GM21619 (cell line): ENCODE results near the gene CALHM1.
"Not testable (repeated sequence)": the region's sequence is repeated elsewhere in the genome, so short reads cannot be mapped to it uniquely, and the experiment has no call there.

Source experiments
- ATAC-seq: cut with Tn5 transposase; IDR thresholded peaks from one replicate; pipeline ENCODE4 v1.9.1; 2021; ENCODE audit not compliant: unreplicated experiment

The CALHM1 gene

GRCh38 chr10:103487410-103487708 lies 28.7 kb upstream of the CALHM1 start:
- no peak for ATAC-seq

GRCh38 chr10:103486635-103487409 lies 28.1 kb upstream of the CALHM1 start:
- ATAC-seq: not testable (repeated sequence)

DNA sequence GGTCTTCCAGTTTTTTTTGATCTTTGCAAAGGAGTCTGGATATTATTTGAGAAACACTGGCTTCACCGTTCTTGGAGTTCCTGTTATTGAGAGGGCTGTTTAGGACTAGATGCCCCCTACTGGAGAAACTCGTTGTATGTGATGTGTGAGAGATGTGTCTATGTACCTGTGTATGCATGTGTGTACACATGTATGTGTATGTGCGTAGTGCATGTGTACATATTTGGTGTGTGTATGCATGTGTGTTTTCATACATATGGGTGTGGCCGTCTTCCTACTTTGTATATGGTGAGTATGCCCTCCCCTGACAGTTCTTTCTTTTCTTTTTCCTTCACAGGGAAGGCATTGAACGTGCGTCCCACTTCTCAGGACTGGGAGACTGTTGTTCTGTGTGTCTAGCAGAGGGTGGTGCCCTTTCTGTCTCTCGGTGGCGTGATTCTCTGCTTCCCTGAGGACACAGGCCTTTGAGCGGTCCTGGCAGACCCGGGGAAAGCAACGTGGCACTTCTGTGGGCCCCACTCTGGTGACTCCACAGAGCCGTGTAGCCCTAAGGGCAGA lies 23.4 kb upstream of the CALHM1 start:
- peak; percentile 63 for ATAC-seq

DNA sequence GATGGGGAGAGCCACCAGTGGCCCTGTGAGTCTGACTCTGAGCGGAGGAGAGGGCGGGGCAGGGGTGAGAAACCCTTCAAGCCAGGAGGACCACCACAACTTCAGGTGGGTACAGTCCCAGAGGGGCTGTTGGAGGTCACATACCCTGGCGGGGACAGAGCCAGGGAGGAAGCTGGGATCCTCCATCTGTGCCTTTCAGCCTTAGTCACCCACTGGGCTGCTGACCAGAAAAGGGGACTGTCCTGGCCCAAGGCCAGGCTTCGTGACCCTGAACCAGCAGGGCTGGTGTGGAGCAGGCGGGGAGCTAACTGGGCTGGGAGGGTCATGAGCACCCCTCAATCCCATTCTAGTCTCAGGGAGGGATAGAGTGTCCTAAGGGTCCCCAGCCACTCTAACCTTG lies 21.8 kb upstream of the CALHM1 start:
- ATAC-seq: no peak

DNA sequence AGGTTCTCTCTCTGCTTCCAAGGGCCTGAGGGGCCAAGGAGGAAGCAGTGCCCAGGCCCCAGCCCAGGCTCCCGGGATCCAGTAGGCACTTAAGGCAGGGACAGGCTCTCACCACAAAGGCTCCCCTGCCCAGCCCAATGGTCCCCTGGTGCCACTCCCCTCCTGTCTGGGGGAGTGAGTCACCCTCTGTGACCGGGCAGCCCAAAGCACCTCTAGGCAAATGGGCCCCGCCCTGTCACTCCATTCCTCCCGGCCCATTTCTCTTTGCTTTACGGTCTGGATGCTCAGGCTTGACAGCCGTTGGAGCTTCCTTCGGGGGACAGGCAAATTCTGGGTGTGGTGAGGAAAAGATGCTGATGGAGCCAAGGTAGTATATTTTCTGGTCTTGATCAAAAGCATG lies 20.4 kb upstream of the CALHM1 start, which contains the start of gene CALHM3:
CALHM3 (minus strand) TSS at position 106 of the 400 bp plus-strand sequence. CDS start 208 bp downstream, outside the sequence.
- ATAC-seq: no peak

GRCh38 chr10:103478671-103479070 lies 20.0 kb upstream of the CALHM1 start:
- ATAC-seq: no peak

- ATAC-seq: no peak
Measured at GRCh38 chr10:103476046-103476768, 17.5 kb upstream of the CALHM1 start.

DNA sequence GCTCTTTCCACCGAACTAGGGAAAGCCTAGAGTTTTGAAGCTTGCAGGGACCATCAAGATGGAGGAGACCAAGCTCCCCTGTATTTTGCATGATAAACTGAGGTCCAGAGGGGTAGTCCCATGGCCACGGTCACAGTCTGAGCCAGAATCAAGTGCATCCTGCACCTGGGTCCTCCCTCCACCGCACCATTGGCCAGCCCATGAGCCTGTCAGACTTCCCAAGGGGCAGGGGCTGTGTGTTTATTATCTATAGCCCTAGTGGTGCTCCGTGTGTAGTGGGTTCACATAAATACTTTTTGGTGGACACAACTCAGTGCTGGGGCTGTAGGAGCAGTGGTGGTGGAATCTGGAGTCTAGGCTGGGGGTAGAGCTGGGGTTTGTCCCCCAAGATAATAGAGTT lies 16.7 kb upstream of the CALHM1 start:
- no peak for ATAC-seq

DNA sequence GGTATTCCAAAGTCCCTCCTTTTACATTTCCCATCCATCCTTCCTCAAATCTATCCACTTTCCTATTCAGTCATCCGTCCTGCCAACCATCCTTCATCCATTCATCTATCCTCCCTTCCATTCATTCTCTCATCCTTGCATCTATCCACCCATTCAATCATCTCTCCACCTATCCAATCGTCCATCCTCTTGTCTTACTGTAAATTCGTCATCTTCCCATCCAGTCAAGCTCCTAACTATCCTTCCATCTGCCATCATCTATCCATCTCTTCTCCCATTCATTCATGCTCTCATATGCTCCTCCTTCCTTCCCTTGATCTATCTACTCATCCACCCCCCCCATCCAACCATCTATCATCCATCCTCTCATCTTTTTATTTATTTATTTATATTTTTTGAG lies 15.4 kb upstream of the CALHM1 start:
- no peak for ATAC-seq

GRCh38 chr10:103473261-103473671 lies 14.6 kb upstream of the CALHM1 start:
- ATAC-seq: no peak

- no peak for ATAC-seq
Measured at GRCh38 chr10:103472005-103472404, 13.3 kb upstream of the CALHM1 start.

DNA sequence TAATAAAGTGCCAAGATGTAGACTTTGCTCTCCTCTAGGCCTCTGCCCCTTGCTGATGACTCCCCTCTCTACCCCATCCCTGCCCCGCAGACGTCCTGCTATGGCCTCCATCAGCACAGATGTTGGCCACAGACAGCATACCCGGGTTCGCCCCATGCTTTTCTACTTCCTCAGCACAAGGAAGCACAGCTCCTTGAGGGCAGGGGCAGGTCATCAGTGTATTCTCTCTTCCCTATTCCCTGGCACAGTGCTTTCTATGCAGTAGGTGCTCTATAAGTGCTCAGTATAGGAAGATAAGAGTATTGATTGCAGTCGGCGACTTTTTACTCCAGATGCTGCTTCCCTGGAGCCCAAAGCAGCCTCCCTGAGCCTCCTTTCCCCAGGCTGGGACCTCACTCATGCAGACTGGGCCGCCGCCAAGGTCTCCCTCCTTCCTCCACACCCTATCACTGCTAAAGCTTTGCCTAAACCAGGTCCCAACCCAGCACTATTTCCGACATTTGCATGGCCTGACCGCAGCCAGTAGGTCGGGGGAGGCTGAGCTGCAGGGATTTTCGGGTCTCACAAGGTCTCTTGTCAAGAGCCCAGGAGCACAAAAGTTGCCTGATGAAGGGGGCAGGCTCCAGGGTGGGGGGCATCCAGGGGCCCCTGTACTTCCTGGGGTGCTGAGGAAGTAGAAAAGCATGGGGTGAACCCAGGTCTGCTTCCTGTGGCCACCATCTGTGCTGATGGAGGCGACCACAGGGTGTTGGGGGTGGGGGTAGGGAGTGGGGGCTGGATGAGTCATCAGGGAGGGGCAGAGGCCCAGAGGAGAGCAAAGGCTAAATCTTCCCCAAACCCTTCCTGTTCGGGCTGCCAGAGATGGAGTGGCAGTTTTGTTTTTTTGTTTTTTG lies 12.3 kb upstream of the CALHM1 start:
- ATAC-seq: peak; percentile 73

- no peak for ATAC-seq
Measured at GRCh38 chr10:103469201-103469600, 10.5 kb upstream of the CALHM1 start.

- ATAC-seq: peak; percentile 32
Measured at GRCh38 chr10:103467406-103467805, 8.7 kb upstream of the CALHM1 start.

- ATAC-seq: no peak
Measured at GRCh38 chr10:103466734-103467133, 8.0 kb upstream of the CALHM1 start.

GRCh38 chr10:103465411-103466179 lies 6.9 kb upstream of the CALHM1 start:
- ATAC-seq: no peak

DNA sequence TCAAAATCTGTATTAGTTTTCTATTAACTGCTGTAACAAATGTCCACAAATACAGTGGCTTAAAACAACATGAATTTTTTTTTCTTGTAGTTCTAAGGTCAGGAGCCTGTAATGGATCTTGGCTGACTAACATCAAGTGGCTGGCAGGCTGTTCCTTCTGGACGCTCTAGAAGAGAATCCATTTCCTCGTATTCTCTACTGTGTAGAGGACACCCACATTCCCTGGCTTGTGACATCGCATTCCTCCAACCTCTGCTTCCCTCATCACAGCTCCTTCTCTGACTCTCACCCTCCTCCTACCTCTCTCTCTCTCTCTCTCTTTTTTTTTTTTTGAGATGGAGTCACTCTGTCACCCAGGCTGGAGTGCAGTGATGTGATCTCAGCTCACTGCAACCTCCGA lies 4.8 kb upstream of the CALHM1 start:
- ATAC-seq: no peak

- no peak for ATAC-seq
Measured at GRCh38 chr10:103459615-103460014, 915 bp upstream of the CALHM1 start.

DNA sequence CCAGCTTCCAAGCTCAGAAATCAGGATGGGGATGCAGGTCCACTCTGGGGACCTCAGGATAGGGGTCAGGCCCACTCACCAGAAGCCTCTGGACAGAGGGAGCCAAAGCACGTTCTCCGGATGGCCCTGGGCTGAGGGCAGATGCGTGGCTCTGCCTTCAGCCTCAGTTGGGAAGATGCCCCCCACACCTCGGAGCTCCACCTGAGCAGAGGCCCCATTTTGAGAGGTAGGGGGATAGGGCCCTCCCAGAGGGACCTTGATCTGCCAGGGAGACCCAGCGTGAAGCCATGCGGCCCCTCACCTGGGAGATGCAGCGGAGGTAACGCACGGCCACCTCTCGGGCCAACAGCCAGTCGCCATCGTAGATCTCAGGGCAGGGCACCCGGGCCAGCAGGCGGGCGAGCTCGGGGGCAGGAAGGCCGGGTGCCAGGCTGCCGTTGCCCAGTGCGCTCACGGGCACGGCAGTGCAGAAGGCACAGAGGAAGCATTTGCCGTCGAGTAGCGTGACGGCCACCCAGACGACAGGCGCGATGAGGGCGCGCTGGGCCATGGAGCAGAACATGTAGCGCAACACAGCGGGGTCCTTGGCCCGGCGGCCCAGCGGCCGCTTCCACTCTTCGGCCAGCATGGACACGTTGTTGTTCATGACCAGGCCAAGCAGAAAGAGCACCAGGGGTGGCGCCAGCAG lies 660 bp downstream of the CALHM1 start:
- ATAC-seq: no peak

GRCh38 chr10:103457176-103457712 lies 1.5 kb downstream of the CALHM1 start:
- ATAC-seq: no peak
